IPS-15b (cell line): ENCODE results near the gene CCS.

Experiments used
- H3K27me3 ChIP-seq: one replicate; pipeline ENCODE4 v1.6.1; 2013; ENCODE audit warnings: low read length; ENCODE audit not compliant: control insufficient read depth, insufficient read depth
- H3K36me3 ChIP-seq: one replicate; pipeline ENCODE4 v1.6.1; 2013; ENCODE audit warnings: low read length; ENCODE audit not compliant: control insufficient read depth, insufficient read depth
- H3K4me1 ChIP-seq: one replicate; pipeline ENCODE4 v1.6.1; 2013; ENCODE audit warnings: mild to moderate bottlenecking, low read length; ENCODE audit not compliant: control insufficient read depth, insufficient read depth
- H3K4me3 ChIP-seq: one replicate; pipeline ENCODE4 v1.5.1; 2013; ENCODE audit warnings: low read depth, low read length
- H3K9ac ChIP-seq: one replicate; pipeline ENCODE4 v1.6.1; 2013; ENCODE audit warnings: low read depth, mild to moderate bottlenecking, low read length
- H3K9me3 ChIP-seq: one replicate; pipeline ENCODE4 v1.6.1; 2013; ENCODE audit warnings: mild to moderate bottlenecking, low read length; ENCODE audit not compliant: control insufficient read depth, insufficient read depth

Gene CCS

DNA sequence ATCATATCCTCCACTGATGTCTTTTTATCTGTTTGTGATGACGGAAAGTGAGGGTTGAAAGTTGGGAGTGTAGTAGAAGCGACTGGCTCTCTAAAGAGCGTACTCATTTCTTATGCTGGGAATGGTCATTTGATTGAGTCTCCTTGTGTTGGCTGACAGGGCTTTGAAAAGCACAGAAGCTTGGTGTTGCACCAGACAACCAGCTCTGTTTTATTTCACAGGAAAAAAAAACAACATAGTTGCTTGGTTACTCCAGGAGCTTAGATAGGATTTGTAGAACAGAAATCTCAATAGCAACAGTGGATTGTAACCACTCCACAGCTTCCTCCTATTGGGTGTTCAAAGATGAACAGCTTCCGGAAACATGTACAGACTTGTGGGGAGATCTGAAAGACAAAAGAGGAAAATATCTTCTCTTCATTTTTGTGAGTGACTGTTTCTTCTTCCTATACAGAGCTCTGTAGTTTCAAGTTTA is 26.1 kb downstream of the CCS start:
- Histone ChIP-seq H3K36me3 (peaks cover 26% of the 10 kb centered on the region), H3K4me3 (peak overlapping the region; percentile 100), H3K9me3 (no peaks in the 10 kb centered on the region), H3K9ac (no peak overlapping the region), H3K27me3 (no peaks in the 10 kb centered on the region), H3K4me1 (peaks cover 8% of the 10 kb centered on the region)

DNA sequence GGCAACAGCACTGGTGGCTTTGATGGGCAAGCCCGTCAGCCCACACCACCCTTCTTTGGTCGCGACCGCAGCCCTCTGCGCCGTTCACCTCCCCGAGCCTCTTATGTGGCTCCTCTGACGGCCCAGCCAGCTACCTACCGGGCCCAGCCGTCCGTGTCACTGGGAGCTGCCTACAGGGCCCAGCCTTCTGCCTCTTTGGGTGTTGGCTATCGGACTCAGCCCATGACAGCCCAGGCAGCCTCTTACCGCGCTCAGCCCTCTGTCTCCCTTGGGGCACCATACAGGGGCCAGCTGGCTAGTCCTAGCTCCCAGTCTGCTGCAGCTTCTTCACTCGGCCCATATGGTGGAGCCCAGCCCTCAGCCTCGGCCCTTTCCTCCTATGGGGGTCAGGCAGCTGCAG is 31.5 kb downstream of the CCS start:
- Histone ChIP-seq H3K4me1 (no peaks in the 10 kb centered on the region), H3K9me3 (no peaks in the 10 kb centered on the region), H3K27me3 (no peaks in the 10 kb centered on the region), H3K36me3 (peaks cover 66% of the 10 kb centered on the region), H3K4me3 (no peak overlapping the region), H3K9ac (no peak overlapping the region)

DNA sequence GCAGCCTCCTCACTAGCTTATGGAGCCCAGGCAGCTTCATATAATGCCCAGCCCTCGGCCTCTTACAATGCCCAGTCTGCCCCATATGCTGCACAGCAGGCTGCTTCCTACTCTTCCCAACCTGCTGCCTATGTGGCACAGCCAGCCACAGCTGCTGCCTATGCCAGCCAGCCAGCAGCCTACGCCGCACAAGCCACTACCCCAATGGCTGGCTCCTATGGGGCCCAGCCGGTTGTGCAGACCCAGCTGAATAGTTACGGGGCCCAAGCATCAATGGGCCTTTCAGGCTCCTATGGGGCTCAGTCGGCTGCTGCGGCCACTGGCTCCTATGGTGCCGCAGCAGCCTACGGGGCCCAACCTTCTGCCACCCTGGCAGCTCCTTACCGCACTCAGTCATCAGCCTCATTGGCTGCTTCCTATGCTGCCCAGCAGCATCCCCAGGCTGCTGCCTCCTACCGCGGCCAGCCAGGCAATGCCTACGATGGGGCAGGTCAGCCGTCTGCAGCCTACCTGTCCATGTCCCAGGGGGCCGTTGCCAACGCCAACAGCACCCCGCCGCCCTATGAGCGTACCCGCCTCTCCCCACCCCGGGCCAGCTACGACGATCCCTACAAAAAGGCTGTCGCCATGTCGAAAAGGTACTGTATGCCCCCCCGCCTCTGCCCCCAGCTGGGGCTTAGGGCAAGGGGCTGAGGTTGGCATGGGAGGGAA is 32.2 kb downstream of the CCS start:
- no peaks in the 10 kb centered on the region for H3K27me3 ChIP-seq
- H3K36me3 ChIP-seq = peaks cover 73% of the 10 kb centered on the region
- H3K9me3 ChIP-seq = no peaks in the 10 kb centered on the region
- H3K4me3 ChIP-seq = no peak overlapping the region
- H3K4me1 ChIP-seq = no peaks in the 10 kb centered on the region
- H3K9ac ChIP-seq = no peak overlapping the region

DNA sequence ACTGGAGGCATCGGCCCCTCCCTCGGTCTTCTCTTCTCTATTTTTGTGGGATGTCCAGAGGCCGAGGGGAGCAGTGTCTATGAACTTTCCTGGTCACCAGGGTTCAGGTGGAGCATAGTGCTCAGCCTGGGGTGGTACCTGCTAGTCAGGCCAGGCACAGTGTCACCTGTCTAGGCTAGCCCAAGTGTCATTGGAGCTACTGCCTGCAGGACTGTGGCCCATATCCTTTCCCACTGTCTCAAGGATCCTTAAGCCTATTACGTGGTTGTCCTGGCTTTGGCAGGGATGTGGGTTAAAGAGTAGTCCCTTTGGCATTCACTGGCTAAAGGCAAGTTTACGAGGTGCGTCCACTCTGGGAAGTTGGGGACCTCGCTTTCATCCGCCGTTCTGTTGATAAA is 32.8 kb downstream of the CCS start:
- Histone ChIP-seq H3K27me3 (no peaks in the 10 kb centered on the region), H3K36me3 (peaks cover 73% of the 10 kb centered on the region), H3K9ac (no peak overlapping the region), H3K9me3 (no peaks in the 10 kb centered on the region), H3K4me3 (no peak overlapping the region), H3K4me1 (no peaks in the 10 kb centered on the region)

DNA sequence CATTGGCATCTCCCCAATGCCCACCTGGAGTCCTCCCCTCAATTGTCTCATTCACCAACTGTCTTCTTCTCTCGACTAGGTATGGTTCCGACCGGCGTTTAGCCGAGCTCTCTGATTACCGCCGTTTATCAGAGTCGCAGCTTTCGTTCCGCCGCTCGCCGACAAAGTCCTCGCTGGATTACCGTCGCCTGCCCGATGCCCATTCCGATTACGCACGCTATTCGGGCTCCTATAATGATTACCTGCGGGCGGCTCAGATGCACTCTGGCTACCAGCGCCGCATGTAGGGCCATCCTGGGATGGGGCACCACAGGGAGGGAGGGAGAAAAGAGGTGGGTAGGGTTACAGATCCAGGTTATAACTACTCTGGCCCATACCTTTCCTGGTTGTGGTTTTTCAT is 33.4 kb downstream of the CCS start:
- H3K4me1 ChIP-seq = no peaks in the 10 kb centered on the region
- H3K4me3 ChIP-seq = no peak overlapping the region
- no peak overlapping the region for H3K9ac ChIP-seq
- H3K36me3 ChIP-seq = peaks cover 73% of the 10 kb centered on the region
- no peaks in the 10 kb centered on the region for H3K9me3 ChIP-seq
- no peaks in the 10 kb centered on the region for H3K27me3 ChIP-seq

DNA sequence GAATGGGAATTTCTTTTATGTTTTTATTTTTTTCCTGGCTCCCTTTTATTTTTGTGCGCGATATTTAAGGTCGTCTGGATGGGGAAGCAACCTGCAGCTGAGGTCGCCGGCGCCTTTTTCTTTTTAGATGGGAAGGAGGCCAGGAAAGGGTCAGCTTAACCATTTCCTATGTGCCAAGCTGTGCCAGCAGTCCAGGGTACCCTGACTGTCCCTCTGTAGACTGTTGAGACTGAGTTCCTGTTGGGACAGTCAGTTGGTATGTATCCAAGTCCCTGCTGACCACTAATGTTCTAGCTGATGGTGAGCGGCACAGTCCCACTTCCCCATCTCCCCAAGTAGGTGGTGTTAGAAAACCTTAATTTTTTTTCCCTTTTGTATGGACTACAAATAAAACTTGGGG is 33.9 kb downstream of the CCS start:
- no peaks in the 10 kb centered on the region for H3K9me3 ChIP-seq
- H3K36me3 ChIP-seq = peaks cover 70% of the 10 kb centered on the region
- no peaks in the 10 kb centered on the region for H3K4me1 ChIP-seq
- no peak overlapping the region for H3K9ac ChIP-seq
- no peaks in the 10 kb centered on the region for H3K27me3 ChIP-seq
- H3K4me3 ChIP-seq = no peak overlapping the region

DNA sequence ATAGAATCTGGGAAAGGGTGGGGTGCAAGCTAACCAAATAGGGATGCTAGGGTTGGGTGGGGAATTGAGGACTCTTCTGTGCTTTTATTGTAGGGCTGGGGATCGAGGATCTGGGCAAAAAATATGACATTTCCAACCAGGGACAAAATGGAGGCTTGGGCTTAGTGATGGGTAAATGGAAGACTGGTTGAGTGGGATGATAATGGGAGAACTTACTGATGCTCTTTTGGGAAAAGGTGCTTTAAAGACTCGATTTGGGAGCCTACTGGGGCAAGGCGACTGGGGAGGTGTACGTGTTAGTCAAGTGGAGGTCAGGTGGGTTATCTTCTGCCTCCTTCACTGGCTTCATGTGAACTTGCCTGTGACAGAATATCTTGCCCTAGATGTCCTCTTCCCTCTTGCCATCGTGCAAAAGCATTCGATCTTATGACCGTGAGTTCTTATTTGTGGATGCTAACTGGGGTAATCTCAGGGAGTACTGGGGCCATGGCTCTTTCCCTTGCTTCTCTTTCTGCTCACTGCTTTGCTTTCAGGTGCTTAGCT is 35.1 kb downstream of the CCS start:
- no peaks in the 10 kb centered on the region for H3K4me1 ChIP-seq
- no peaks in the 10 kb centered on the region for H3K9me3 ChIP-seq
- H3K27me3 ChIP-seq = no peaks in the 10 kb centered on the region
- no peak overlapping the region for H3K9ac ChIP-seq
- H3K4me3 ChIP-seq = no peak overlapping the region
- H3K36me3 ChIP-seq = peaks cover 67% of the 10 kb centered on the region

DNA sequence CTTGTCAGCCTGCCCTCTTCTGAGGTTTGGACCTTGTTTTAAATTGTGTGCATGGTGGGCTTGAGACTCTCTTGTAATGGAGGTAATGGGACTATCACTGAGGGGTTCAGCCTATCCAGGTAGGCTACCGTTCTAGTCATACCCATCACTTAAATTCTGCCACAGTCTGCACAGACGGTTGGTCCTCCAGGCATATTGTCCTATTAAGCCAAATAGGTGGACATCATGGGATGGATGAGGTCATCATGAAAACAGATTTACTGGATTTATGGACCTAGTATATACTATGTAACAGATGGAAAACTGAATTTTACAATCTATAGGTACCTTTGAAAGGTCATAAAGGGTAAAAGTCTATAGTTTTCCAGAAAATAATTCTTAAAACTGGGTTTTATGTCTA is 36.4 kb downstream of the CCS start:
- Histone ChIP-seq H3K4me1 (no peaks in the 10 kb centered on the region), H3K9ac (no peak overlapping the region), H3K9me3 (no peaks in the 10 kb centered on the region), H3K27me3 (no peaks in the 10 kb centered on the region), H3K36me3 (peaks cover 55% of the 10 kb centered on the region), H3K4me3 (no peak overlapping the region)

DNA sequence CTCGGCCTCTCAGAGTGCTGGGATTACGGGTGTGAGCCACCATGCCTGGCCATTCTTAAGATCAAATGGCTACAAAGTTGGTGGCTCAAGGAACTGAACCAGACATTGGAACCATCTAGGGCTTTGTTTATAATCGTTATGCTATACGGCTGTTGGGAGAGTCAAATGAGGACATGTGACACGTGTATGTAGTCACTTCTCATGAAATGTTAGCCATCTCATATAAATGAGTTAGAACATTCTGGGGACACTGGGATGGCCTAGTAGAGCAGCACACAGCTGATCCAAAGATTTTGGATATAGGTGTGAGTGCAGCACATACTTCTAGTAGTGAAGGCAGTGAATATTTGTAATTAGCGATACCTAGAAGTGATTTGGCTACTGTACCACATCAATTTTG is 38.9 kb downstream of the CCS start:
- H3K4me1 ChIP-seq = no peaks in the 10 kb centered on the region
- H3K36me3 ChIP-seq = peaks cover 31% of the 10 kb centered on the region

DNA sequence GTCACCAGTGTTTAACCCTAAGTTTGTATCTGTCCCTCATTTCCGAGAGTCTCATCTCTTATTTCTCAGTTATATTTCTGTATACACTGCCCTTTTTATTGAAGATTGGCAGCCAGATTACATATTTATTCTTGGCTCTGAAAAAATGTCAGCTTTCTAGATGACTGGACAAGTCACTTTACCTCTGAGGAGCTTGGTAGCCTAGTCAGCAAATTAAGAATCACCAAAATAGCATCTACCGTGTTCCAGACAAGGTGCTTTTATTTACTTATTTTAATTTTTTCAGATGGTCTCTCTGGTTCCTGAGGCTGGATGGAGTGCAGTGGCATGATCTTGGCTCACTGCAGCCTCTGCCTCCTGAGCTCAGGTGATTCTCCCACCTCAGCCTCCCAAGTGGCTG is 40.0 kb downstream of the CCS start:
- H3K4me3 ChIP-seq = no peak overlapping the region
- H3K9ac ChIP-seq = no peak overlapping the region
- no peaks in the 10 kb centered on the region for H3K9me3 ChIP-seq
- no peaks in the 10 kb centered on the region for H3K27me3 ChIP-seq
- H3K4me1 ChIP-seq = no peaks in the 10 kb centered on the region
- peaks cover 20% of the 10 kb centered on the region for H3K36me3 ChIP-seq

More for the DNA sequence above, 38.9 kb downstream of the CCS start:
- no peaks in the 10 kb centered on the region for H3K9me3 ChIP-seq
- no peaks in the 10 kb centered on the region for H3K27me3 ChIP-seq
- H3K9ac ChIP-seq = no peak overlapping the region
- H3K4me3 ChIP-seq = no peak overlapping the region

DNA sequence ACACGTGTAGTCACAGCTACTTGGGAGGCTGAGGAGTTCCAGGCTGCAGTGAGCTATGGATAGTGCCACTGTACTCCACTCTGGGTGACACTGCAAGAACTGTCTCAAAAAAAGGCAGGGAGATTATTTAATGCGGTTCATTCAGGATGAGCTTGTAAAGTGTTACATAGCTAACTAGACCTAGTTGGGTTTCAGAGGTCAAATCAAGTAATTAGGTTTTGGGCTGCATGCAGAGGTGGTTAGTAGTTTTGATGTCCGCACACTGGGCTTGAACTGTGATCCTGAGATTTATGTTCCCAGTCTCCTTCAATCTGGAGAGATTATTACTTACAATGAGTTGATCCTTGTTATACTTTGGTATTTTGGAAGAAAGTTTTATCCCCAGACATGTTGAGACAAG is 43.4 kb downstream of the CCS start:
- Histone ChIP-seq H3K36me3 (peaks cover 16% of the 10 kb centered on the region), H3K4me3 (no peak overlapping the region), H3K4me1 (peaks cover 7% of the 10 kb centered on the region), H3K27me3 (no peaks in the 10 kb centered on the region), H3K9me3 (no peaks in the 10 kb centered on the region), H3K9ac (no peak overlapping the region)

DNA sequence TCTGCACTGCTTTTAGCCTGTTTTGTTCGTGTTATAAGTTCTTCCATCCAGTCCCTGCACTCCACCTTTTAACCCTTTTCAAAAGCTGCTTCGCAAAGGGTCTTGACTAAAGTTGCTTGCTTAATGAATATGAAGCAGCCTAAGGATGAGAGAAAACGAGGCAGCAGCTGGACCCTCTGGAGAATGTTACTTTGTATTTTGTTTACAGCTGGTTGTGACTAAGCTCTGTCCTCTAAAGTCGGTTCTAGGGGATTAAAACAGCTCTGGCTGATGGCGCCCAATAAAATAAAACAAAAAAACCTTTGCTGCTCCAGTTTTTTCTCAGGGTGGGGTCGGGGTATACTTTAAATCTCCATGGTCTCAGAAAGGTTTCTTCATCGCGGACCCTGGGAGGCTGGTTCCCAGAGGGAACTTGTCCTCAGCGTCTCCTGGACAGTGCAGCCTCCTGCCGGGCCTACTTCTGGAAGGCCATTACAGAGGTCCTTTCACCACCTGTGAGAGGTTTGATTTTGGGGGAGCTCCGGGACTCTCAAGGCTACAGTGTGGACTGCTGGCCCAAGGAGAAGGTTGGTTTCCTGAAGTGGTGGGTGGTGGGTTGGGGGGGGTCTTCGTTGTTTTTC is 44.7 kb downstream of the CCS start:
- peaks cover 17% of the 10 kb centered on the region for H3K36me3 ChIP-seq
- H3K9me3 ChIP-seq = no peaks in the 10 kb centered on the region
- H3K4me1 ChIP-seq = peaks cover 11% of the 10 kb centered on the region
- peak overlapping the region; percentile 63 for H3K4me3 ChIP-seq
- no peaks in the 10 kb centered on the region for H3K27me3 ChIP-seq
- H3K9ac ChIP-seq = peak overlapping the region; percentile 77
